ENCODE measurements around the gene PSTK. TPM values are rescaled to one million over a fixed set of nuclear protein-coding genes. Genes with fewer than 3 reads are reported as not detected.

PSTK gene
- total RNA-seq, 4 donors from 2014 or later: 0.79 to 12.3 (median 1.7) TPM

- TF ChIP-seq CTCF (IDR thresholded peaks at IDR 0.05) (no peak), POLR2A (IDR thresholded peaks at IDR 0.05) (no peak), EP300 (IDR thresholded peaks at IDR 0.05) (no peak), POLR2AphosphoS5 (IDR thresholded peaks at IDR 0.05) (no peak)
- 77 to 86% methylated on average over 1 to 3 of the region's 3 CpGs for WGBS, 2 donors (ENCODE audit: low coverage in 1 of 2)
- H3K4me3 ChIP-seq: no peak overlapping the region
- H3K9me3 ChIP-seq: no peaks in the 10 kb centered on the region
- ATAC-seq: no peak
- peaks cover 0 to 24% (median 18%) of the 10 kb centered on the region in 3 donors for H3K4me1 ChIP-seq
- H3K27me3 ChIP-seq: no peaks in the 10 kb centered on the region
- H3K36me3 ChIP-seq: peaks cover 0 to 5% of the 10 kb centered on the region in 2 donors
- H3K27ac ChIP-seq: no peak overlapping the region
Observed at GRCh38 chr10:123011987-123012386, 31.8 kb downstream of the PSTK start.

- Histone ChIP-seq H3K4me3 (no peak overlapping the region), H3K36me3 (peaks cover 0 to 5% of the 10 kb centered on the region in 2 donors), H3K27me3 (no peaks in the 10 kb centered on the region), H3K27ac (no peak overlapping the region), H3K4me1 (peaks cover 0 to 15% (median 9%) of the 10 kb centered on the region in 3 donors), H3K9me3 (no peaks in the 10 kb centered on the region)
- no peak for ATAC-seq
- WGBS, 2 donors (ENCODE audit: low coverage in 1 of 2): 79 to 100% methylated on average over 2 of the region's 43 CpGs
- TF ChIP-seq POLR2A (IDR thresholded peaks at IDR 0.05) (no peak), CTCF (IDR thresholded peaks at IDR 0.05) (no peak), EP300 (IDR thresholded peaks at IDR 0.05) (no peak), POLR2AphosphoS5 (IDR thresholded peaks at IDR 0.05) (no peak)
Observed at GRCh38 chr10:123013456-123014419, 33.5 kb downstream of the PSTK start.

- peaks cover 0 to 5% of the 10 kb centered on the region in 2 donors for H3K36me3 ChIP-seq
Observed at GRCh38 chr10:123014772-123015171, 34.6 kb downstream of the PSTK start.

GRCh38 chr10:123016228-123016627, 36.0 kb downstream of the PSTK start:
- no peak overlapping the region for H3K4me3 ChIP-seq
- WGBS, 2 donors (ENCODE audit: low coverage in 1 of 2): 89 to 97% methylated on average over 4 of the region's 4 CpGs
- no peaks in the 10 kb centered on the region for H3K4me1 ChIP-seq
- no peaks in the 10 kb centered on the region for H3K27me3 ChIP-seq
- no peak overlapping the region for H3K27ac ChIP-seq
- TF ChIP-seq EP300 (IDR thresholded peaks at IDR 0.05) (no peak), CTCF (IDR thresholded peaks at IDR 0.05) (no peak), POLR2A (IDR thresholded peaks at IDR 0.05) (no peak), POLR2AphosphoS5 (IDR thresholded peaks at IDR 0.05) (no peak)
- H3K36me3 ChIP-seq: peaks cover 0 to 5% of the 10 kb centered on the region in 2 donors
- H3K9me3 ChIP-seq: no peaks in the 10 kb centered on the region
- no peak for ATAC-seq

More at GRCh38 chr10:123014772-123015171, 34.6 kb downstream of the PSTK start:
- TF ChIP-seq POLR2A (IDR thresholded peaks at IDR 0.05) (no peak), POLR2AphosphoS5 (IDR thresholded peaks at IDR 0.05) (no peak), CTCF (IDR thresholded peaks at IDR 0.05) (no peak), EP300 (IDR thresholded peaks at IDR 0.05) (no peak)
- no peak overlapping the region for H3K4me3 ChIP-seq
- H3K27me3 ChIP-seq: no peaks in the 10 kb centered on the region
- ATAC-seq: no peak
- no peak overlapping the region for H3K27ac ChIP-seq
- 100% methylated on average over 2 of the region's 2 CpGs; no CpG with 5 or more reads in 1 of the 2 donors for WGBS, 2 donors (ENCODE audit: low coverage in 1 of 2)
- H3K4me1 ChIP-seq: peaks cover 0 to 10% (median 7%) of the 10 kb centered on the region in 3 donors
- no peaks in the 10 kb centered on the region for H3K9me3 ChIP-seq
